Vagina (tissue), 2 donors: Measurements from ENCODE around the gene ALG9. TPM values are rescaled to one million over a fixed set of nuclear protein-coding genes. Genes with fewer than 3 reads are reported as not detected.

Experiments
- DNase-seq, 2 donors: peaks; one replicate each; pipeline ENCODE4 v3.0.0-alpha.2; 2017; ENCODE audit errors: extremely low spot score in 2 of 2
- H3K27ac ChIP-seq: fragments of 200-600 bp; sonication (generic); one replicate; pipeline ENCODE4 v1.5.1; 2019
- H3K27me3 ChIP-seq: fragments of 200-600 bp; sonication (generic); one replicate; pipeline ENCODE4 v1.5.1; 2019
- H3K36me3 ChIP-seq, 2 donors: fragments of 200-600 bp; sonication (generic); one replicate each; pipeline ENCODE4 v1.5.1; 2017 to 2019
- H3K4me1 ChIP-seq: fragments of 200-600 bp; sonication (generic); one replicate; pipeline ENCODE4 v1.5.1; 2019
- H3K4me3 ChIP-seq, 2 donors: fragments of 200-600 bp; sonication (generic); 1 replicate in 1 of 2; 2 replicates in 1 of 2; pipeline ENCODE4 v1.5.1; 2016 to 2019
- H3K9me3 ChIP-seq: fragments of 200-600 bp; sonication (generic); one replicate; pipeline ENCODE4 v1.5.1; 2019
- POLR2A ChIP-seq, 2 donors: fragments of 450-650 bp; IDR thresholded peaks; one replicate each; pipeline ENCODE4 v1.6.1; 2017; ENCODE audit warnings: antibody characterized with exemption in 2 of 2, mild to moderate bottlenecking in 2 of 2, moderate library complexity in 2 of 2
- POLR2AphosphoS5 ChIP-seq, 2 donors: sonication (generic); formaldehyde crosslinking; IDR thresholded peaks; one replicate each; pipeline ENCODE4 v1.9.0; 2017; ENCODE audit warnings: antibody characterized with exemption in 2 of 2, mild to moderate bottlenecking in 2 of 2, low read depth in 1 of 2; ENCODE audit not compliant: insufficient read depth in 1 of 2
- intact Hi-C: fragments of 100-400 bp; cut with DNase I; formaldehyde crosslinking; loops from one replicate; pipeline ENCODE4 v1.15.1; 2023
- total RNA-seq: library from RNA; depleted of rRNA; stranded (reverse); fragments of >200 nt; gene quantifications from one replicate; pipeline ENCODE4 v1.2.3, GENCODE V29; 2016
- TF ChIP-seq, protein P1 (sequence below), 3 experiments: fragments of 450-650 bp in 2 of 3; fragments of 200-600 bp in 1 of 3; sonication (generic) in 1 of 3; IDR thresholded peaks; one replicate each; pipeline ENCODE4 v1.5.1; 2017 to 2019; ENCODE audit warnings: antibody characterized with exemption in 3 of 3, mild to moderate bottlenecking in 2 of 3, moderate library complexity in 2 of 3

The ALG9 gene
- total RNA-seq, 1 donor from 2014 or later: 31.7 TPM

DNA sequence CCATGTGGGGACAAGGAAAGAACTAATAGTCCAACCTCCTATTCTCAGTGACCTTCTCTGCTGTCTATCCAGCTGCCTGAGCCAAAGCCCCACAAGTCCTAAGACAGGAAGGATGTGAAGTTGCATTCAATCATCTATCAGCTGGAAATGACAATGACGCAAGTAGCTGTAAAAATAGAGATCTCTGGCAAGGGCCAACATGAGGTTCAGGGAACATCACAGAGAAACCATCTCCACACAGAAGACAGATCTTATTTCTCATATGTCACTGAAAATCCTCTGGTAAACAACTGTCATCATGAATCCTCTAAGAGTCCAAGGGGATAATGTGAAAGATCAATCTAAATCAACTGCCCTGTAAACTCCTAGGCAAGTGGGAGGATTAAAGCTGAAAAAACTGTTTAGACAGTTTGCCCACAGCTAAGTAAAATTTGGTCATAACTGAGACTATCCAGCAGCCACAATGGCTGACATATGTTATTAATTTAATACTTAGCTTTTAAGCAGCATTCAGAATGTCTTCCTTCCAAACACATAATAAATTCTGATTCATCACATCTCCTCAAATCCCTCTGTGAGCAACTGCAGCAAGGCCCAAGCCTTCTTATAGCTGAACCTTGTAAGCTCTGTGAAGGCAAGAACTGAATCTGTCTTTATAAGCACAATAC, 52.1 kb downstream of the ALG9 start:
- TF ChIP-seq, protein P1, sequence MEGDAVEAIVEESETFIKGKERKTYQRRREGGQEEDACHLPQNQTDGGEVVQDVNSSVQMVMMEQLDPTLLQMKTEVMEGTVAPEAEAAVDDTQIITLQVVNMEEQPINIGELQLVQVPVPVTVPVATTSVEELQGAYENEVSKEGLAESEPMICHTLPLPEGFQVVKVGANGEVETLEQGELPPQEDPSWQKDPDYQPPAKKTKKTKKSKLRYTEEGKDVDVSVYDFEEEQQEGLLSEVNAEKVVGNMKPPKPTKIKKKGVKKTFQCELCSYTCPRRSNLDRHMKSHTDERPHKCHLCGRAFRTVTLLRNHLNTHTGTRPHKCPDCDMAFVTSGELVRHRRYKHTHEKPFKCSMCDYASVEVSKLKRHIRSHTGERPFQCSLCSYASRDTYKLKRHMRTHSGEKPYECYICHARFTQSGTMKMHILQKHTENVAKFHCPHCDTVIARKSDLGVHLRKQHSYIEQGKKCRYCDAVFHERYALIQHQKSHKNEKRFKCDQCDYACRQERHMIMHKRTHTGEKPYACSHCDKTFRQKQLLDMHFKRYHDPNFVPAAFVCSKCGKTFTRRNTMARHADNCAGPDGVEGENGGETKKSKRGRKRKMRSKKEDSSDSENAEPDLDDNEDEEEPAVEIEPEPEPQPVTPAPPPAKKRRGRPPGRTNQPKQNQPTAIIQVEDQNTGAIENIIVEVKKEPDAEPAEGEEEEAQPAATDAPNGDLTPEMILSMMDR (IDR thresholded peaks at IDR 0.05): no peak
- TF ChIP-seq POLR2A (IDR thresholded peaks at IDR 0.05) (no peak), POLR2AphosphoS5 (IDR thresholded peaks at IDR 0.05; ENCODE audit: insufficient read depth in 1 of 2, low read depth in 1 of 2) (peak; percentile 35 to 70)
- H3K27ac ChIP-seq: peak overlapping the region; percentile 72

DNA sequence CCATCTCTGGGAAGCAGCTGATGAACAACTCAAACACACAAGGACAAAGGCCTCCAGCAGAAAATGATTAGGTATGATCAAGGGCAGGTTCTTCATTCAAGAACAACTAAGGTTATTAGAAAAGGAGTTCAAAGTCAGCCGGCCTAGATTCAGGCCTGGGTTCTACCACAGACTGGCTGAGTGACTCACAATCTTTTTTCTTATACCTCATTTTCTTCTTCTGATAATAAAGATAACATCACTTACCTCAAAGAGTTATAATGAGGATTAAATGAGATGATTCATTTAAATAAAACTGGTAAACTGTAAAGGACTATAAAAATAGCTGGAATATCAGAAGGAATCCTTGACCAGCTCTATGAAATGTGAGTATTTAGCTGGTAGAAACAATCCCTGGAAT, 55.9 kb downstream of the ALG9 start:
- no peak for DNase-seq
- no peak overlapping the region for H3K27ac ChIP-seq
- TF ChIP-seq POLR2AphosphoS5 (IDR thresholded peaks at IDR 0.05; ENCODE audit: insufficient read depth in 1 of 2, low read depth in 1 of 2) (no peak), POLR2A (IDR thresholded peaks at IDR 0.05) (no peak)
- TF ChIP-seq, protein P1 (IDR thresholded peaks at IDR 0.05): no peak
- intact Hi-C loops: no loop called here
- H3K4me1 ChIP-seq: peaks cover 10% of the 10 kb centered on the region
- H3K4me3 ChIP-seq: no peak overlapping the region
- H3K9me3 ChIP-seq: no peaks in the 10 kb centered on the region
- no peaks in the 10 kb centered on the region for H3K36me3 ChIP-seq
- H3K27me3 ChIP-seq: no peaks in the 10 kb centered on the region

More for the DNA sequence above, 52.1 kb downstream of the ALG9 start:
- H3K27me3 ChIP-seq: no peaks in the 10 kb centered on the region
- H3K9me3 ChIP-seq: no peaks in the 10 kb centered on the region
- DNase-seq: no peak
- H3K36me3 ChIP-seq: no peaks in the 10 kb centered on the region
- H3K4me3 ChIP-seq: no peak overlapping the region
- intact Hi-C loops: no loop called here
- H3K4me1 ChIP-seq: peaks cover 19% of the 10 kb centered on the region

DNA sequence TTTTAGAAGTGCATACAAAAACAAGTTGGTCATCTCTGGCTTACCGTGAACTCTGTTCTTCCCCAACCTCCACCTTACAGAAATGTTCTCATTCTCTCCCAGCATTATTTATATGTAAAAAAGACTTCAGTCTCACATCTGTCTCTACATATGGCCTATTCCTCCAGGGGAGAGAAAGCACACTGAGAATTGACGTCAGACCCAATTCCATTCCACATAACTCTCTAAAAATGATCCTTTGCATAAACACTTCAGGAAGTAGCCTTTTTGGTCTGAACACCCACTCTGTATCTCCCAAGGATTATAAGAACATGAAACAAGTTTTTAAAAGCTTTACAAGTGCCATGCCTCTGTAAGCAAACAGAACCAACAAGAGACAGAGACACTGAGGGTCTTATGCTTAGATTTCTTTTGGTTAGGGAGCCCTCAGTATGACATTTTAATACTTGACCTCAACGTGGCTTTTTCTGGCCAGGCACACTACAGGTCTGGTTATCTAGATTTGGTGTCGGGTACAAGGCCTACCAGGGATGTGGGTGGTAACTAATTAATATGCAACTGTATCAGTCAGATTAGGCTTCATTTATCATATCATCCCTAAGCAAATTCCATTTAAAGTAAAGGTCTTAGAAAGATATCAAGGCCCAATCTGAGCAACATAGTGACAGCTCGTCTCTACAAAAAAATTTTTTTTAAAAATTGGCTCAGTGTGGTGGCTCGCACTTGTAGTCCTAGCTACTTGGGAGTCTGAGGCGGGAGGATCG, 56.6 kb downstream of the ALG9 start:
- peaks cover 3% of the 10 kb centered on the region for H3K4me1 ChIP-seq
- intact Hi-C loops: no loop called here
- H3K27me3 ChIP-seq: no peaks in the 10 kb centered on the region
- H3K36me3 ChIP-seq: no peaks in the 10 kb centered on the region
- DNase-seq: no peak
- TF ChIP-seq, protein P1 (IDR thresholded peaks at IDR 0.05): no peak
- no peak for TF ChIP-seq POLR2AphosphoS5 (IDR thresholded peaks at IDR 0.05; ENCODE audit: insufficient read depth in 1 of 2, low read depth in 1 of 2)
- no peak for TF ChIP-seq POLR2A (IDR thresholded peaks at IDR 0.05)
- no peaks in the 10 kb centered on the region for H3K9me3 ChIP-seq
- no peak overlapping the region for H3K27ac ChIP-seq
- no peak overlapping the region for H3K4me3 ChIP-seq

DNA sequence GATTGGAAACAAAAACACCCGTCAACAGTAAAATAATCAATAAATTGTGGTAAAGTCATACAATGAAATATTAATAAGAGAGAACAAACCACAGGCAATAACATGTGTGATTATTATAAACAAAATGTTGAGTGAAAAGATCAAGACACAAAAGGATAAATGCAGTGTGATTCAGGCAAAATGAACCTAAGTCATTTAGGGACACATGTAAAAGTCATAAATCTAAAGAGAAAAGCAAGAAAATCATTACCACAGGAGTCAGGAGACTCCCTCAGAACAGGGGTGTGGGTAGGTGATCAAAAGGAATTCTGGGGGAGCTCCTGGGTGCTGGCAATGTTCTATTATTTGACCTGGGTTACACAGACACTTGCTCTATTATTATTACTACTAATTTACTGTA, 57.3 kb downstream of the ALG9 start:
- Histone ChIP-seq H3K36me3 (peaks cover 0 to 5% of the 10 kb centered on the region in 2 donors), H3K4me1 (no peaks in the 10 kb centered on the region), H3K27me3 (no peaks in the 10 kb centered on the region), H3K27ac (no peak overlapping the region), H3K9me3 (no peaks in the 10 kb centered on the region), H3K4me3 (no peak overlapping the region)
- intact Hi-C loops: no loop called here
- no peak for DNase-seq
- TF ChIP-seq POLR2AphosphoS5 (IDR thresholded peaks at IDR 0.05; ENCODE audit: insufficient read depth in 1 of 2, low read depth in 1 of 2) (no peak), POLR2A (IDR thresholded peaks at IDR 0.05) (no peak)
- TF ChIP-seq, protein P1 (IDR thresholded peaks at IDR 0.05): no peak

DNA sequence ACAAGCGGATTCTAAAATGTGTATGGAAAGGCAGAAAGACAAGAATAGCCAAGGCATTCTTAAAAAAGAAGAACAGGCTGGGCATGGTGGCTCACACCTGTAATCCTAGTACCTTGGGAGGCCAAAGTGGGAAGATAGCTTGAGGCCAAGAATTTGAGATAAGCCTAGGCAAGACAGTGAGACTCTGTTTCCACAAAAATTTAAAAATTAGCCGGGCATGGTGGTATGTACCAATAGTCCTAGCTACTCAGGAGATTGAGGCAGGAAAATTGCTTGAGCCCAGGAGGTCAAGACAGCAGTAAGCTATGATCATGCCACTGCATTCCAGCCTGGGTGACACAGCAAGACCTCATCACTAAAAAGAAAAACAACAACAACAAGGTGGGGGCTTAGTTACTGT, 59.2 kb downstream of the ALG9 start:
- H3K27ac ChIP-seq: no peak overlapping the region
- H3K4me1 ChIP-seq: no peaks in the 10 kb centered on the region
- DNase-seq: no peak
- intact Hi-C loops: no loop called here
- H3K36me3 ChIP-seq: peaks cover 0 to 15% of the 10 kb centered on the region in 2 donors
- no peak overlapping the region for H3K4me3 ChIP-seq
- TF ChIP-seq POLR2A (IDR thresholded peaks at IDR 0.05) (no peak), POLR2AphosphoS5 (IDR thresholded peaks at IDR 0.05; ENCODE audit: insufficient read depth in 1 of 2, low read depth in 1 of 2) (no peak)
- TF ChIP-seq, protein P1 (IDR thresholded peaks at IDR 0.05): no peak
- no peaks in the 10 kb centered on the region for H3K27me3 ChIP-seq
- no peaks in the 10 kb centered on the region for H3K9me3 ChIP-seq
